GM21367 (cell line): ENCODE measurements around the gene MAGEB6B.
"Not testable (repeated sequence)": the region's sequence is repeated elsewhere in the genome, so short reads cannot be mapped to it uniquely, and the experiment has no call there.

ENCODE experiments used
- ATAC-seq: cut with Tn5 transposase; IDR thresholded peaks from one replicate; pipeline ENCODE4 v1.9.1; 2021; ENCODE audit not compliant: unreplicated experiment

Gene MAGEB6B, protein sequence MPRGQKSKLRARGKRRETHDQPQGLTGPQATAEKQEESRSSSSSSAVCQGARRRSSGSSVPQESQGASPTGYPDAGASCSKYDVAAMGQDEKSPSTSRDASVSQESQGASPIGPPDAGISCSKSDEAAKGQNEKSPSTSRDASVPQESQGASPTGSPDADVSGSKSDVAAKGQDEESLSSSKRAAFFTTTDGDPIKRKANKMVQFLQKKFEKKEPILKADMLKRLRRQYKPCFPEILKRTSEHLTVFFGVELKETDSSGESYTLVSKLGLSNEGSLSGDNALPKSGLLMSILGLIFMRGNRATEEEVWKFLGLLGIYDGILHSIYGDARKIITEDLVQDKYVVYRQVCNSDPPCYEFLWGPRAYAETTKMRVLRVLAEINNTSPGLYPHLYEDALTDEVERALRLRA

DNA sequence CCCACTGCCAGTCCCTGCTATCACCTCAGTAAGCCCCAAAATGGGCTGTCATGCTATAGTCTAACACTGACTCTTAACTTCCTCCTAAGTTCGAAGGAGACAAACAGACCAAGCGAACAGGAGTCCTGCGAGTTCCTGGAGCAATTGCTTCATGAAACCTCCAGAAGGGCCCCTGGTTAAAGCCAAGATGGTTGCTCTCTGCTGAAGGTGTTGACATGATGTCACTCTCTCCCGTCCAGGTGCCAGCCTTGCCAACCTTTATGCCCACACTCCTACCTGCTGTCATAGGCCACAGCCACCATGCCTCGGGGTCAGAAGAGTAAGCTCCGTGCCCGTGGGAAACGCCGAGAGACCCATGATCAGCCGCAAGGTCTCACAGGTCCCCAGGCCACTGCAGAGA is at the start of gene MAGEB6B:
TSS of gene MAGEB6B (plus strand) at position 301 of the 400 bp plus-strand sequence. CDS start at position 301, 0 bp downstream.
- ATAC-seq, result no peak

DNA sequence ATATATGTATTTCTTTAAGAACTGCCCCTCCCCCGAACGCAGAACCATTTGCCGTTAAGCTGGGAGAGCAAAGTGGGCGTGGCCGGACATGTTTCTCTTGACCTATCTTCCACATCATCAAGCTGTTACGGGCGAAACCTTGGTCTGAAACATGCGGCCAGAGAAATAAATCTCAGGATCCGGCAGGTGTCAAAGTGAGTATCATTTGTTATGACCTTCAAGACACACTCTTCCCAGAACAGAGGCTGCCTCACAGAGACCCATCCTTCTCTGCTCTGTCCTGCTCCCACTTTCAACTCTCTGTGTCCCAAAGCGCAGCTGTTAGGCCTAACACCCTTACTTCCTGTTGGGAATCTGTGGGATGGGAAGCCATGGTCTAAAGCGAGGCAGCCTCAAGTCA is 22.1 kb upstream of the MAGEB6B start, which contains the start of gene MAGEB18:
TSS of gene MAGEB18 (plus strand) at position 70 of the 400 bp plus-strand sequence. CDS start 643 bp downstream, outside the sequence.
- ATAC-seq, result no peak

DNA sequence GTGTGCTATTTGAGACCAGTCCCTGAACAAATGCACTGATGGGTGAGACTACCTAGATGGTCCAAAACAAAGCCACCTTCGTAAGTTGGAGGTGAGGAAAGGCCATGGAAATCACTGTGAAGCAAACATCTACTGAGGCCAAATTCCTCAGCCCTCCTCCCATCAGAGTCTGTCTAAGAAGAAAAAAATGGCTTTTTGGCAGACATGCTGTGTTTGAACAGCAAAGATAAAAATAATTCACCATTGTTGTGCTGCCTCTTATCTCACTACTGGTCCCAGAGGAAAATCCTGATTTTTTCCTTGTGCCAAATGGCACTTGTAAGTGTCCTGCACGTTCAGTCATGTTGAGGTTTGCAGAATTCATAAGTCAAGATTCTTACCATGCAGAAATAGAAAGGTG is 14.4 kb upstream of the MAGEB6B start:
- no peak for ATAC-seq

- ATAC-seq, result no peak
Observed at GRCh38 chrX:26192204-26192603, 31.8 kb downstream of the MAGEB6B start, which contains the start of gene MAGEB6. Gene MAGEB6 (plus strand): TSS chrX:26192440. CDS start chrX:26193847, 1,407 bp downstream.

DNA sequence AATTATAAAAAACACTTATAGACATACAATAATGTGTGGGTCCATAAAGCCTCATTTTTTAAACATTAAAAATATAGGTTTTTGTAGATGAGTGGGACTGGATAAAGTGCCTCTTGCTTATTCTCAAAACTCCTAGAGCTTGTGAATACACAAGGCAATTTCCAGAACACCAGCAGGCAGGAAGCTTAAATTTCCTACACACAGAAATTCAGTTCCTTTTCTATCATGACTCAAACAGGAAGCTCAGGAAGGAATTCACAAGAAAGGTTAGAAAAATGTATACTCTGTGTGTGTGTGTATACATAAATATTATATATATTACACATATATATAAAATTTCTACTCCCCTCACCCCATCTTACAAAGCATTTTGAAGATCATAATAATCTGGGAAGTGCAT is 43.2 kb downstream of the MAGEB6B start:
- ATAC-seq, result no peak

DNA sequence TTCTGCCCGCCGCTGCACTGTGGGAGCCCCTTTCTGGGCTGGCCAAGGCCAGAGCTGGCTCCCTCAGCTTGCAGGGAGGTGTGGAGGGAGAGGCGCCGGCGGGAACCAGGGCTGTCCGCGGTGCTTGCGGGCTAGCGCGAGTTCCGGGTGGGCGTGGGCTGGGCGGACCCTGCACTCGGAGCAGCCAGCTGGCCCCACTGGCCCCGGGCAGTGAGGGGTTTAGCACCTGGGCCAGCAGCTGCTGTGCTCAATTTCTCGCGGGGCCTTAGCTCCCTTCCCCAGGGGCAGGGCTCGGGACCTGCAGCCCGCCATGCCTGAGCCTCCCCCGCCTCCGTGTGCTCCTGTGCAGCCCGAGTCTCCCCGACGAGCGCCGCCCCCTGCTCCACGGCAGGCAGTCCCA is 44.3 kb downstream of the MAGEB6B start:
- ATAC-seq, result not testable (repeated sequence)

DNA sequence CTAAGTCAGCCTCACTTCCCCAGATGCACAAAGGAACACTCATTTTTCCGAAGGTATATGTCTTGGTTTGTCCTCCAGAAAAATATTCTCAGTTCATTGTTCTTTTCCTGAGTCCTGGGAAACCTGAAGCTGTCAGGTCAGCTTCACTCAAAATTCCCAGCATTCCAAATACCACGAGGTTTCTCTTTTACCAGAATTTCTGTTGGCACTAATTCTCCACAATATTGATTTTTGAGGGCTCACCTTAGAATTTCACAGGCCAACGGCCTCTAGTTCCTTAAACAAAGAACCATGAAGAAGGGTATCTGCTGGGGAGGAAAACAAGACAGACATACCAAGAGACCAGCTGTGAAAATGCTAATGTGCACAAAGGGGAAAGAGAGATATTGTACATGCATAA is 47.6 kb downstream of the MAGEB6B start:
- ATAC-seq, result no peak
